LNCaP clone FGC (cell line): ENCODE measurements around the gene MAPK8IP2.

ENCODE experiments used
- DNase-seq: peaks from one replicate; pipeline ENCODE4 v3.0.0-alpha.2; 2011; ENCODE audit warnings: low read depth
- H3K4me3 ChIP-seq: 2 replicates; pipeline ENCODE4 v1.5.1; 2011; ENCODE audit warnings: mild to moderate bottlenecking, low read depth, low read length, control low read depth
- TF ChIP-seq, protein P1 (sequence below): IDR thresholded peaks from 2 replicates; pipeline ENCODE4 v1.5.1; 2012; ENCODE audit warnings: mild to moderate bottlenecking; ENCODE audit not compliant: control insufficient read depth, insufficient read depth; ENCODE audit errors: extremely low read depth

The MAPK8IP2 gene

DNA sequence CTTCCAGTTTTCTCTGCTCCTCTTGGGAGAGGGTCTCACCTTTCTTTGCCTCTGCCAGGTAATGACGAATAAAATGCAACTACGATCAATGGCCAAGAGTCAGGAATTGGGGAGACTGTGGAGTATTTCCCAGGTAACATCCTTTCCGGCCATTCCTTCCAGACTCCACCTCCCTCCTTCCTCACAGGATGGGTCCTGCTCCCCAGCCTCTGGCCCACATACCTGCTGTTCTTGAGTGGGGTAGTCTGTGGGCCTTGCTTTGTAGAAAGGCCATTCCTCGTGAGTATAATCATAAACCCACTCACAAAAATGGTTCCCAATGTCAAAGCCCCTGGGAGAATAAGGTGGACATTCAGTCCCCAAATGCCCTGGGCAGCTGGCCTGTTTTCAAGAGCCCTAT is 20.8 kb upstream of the MAPK8IP2 start:
- H3K4me3 ChIP-seq: no peak overlapping the region
- no peak for DNase-seq
- TF ChIP-seq, protein P1, sequence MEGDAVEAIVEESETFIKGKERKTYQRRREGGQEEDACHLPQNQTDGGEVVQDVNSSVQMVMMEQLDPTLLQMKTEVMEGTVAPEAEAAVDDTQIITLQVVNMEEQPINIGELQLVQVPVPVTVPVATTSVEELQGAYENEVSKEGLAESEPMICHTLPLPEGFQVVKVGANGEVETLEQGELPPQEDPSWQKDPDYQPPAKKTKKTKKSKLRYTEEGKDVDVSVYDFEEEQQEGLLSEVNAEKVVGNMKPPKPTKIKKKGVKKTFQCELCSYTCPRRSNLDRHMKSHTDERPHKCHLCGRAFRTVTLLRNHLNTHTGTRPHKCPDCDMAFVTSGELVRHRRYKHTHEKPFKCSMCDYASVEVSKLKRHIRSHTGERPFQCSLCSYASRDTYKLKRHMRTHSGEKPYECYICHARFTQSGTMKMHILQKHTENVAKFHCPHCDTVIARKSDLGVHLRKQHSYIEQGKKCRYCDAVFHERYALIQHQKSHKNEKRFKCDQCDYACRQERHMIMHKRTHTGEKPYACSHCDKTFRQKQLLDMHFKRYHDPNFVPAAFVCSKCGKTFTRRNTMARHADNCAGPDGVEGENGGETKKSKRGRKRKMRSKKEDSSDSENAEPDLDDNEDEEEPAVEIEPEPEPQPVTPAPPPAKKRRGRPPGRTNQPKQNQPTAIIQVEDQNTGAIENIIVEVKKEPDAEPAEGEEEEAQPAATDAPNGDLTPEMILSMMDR: no peak

DNA sequence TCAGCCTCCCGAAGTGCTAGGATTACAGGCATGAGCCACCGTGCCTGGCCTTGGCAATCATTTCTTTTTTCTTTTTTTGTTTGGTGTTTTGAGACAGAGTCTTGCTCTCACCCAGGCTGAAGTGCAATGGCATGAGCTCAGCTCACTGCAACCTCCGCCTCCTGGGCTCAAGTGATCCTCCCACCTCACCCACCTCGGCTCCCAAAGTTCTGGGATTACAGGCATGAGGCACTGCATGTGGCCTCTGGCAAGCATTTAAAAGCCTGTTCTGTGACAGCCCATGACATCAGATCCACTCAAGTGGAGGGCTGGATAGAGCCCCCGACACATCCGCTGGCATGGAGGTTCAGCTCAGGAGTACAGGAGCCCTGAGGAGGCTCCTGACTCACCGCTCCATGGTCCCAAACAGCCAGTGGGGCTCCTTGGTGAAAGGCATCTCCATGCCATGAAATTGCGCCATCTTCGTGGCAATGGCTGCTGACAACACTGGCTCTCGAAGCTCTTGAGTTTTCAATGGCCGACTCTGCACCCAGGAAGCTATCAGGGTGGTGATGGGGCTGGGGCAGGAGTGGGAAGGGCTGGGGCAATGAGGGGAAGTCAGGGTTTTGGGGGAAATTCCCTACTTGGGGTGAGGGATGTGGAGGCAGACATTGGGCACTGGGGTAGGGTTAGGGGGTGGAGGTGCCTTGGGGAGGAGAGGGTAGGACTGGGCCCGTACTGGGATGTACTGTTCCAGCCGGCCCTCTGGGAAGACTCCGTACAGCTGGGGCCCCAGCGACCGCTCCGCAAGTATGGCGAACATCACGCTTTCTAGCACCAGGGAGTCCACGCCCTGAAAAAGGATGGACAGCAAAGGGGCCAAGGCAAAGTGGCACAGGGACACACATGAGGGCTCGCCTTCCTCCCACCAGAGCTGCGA is 19.3 kb upstream of the MAPK8IP2 start:
- no peak for DNase-seq
- TF ChIP-seq, protein P1: no peak

DNA sequence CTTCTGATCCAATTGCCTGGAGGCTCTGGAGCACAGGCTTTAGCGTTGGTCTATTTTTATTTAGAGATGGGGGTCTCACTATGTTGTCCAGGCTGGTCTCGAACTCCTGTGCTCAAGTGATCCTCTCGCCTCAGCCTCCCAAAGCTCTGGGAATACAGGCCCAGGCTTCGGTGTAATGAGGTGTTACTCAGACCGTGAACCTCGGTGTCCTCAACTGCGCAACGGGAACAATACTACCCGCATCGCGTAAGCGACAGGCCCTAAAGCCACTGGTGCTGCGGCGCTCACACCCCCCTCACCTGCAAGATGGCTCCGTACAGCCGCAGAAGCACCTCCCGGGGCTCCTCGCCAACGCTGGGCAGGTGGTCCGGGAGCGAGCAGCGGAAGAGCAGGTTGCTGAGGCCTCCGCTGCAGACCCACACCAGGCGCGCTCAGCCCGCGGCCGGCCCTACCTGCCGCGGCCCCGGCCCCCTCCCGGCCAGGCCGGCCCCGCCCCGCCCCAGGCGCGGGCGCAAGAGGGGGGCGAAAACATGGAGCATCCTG is 18.6 kb upstream of the MAPK8IP2 start:
- H3K4me3 ChIP-seq: peak overlapping the region; percentile 76
- TF ChIP-seq, protein P1: no peak
- DNase-seq: no peak

More for the DNA sequence above, 19.3 kb upstream of the MAPK8IP2 start:
- peak overlapping the region; percentile 76 for H3K4me3 ChIP-seq

DNA sequence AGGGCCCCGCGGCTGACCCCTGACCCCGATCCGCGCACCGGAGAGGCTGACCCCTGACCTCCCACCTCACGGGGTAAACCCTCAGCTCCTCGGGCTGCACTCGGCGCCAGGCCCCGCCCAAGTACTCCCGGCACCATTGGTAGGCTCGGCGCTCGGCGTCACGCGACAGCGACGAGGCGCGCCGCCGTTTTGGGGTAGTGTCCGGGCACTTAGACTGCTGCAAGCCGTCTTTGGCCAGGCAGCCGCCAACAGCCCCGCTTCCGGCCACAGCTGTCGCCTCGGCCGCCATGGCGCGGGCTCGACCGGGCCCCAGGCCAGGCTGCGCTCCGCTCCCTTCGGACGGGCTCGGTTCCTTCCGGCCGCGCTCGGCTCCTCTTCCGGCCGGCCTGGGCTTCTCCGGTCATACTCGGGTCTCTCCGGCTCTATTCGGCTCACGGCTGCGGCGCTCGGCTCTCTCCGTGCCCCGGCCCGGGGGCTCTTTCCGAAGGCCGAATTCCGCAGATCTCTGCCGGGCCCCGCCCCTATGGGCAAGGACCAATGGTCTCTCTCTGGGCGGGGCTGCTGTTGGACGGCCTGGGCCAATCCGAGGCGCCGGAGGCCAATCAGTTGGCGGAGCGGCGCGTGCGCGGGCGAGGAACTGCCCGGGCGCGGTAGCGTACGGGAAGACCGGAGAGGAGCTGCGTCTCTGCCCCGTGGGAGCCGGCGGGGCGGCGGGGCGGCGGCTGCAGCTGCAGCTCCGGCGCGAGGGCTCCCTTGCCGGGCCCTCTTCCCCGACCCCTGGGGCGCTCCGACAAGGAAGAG is 17.9 kb upstream of the MAPK8IP2 start, which contains the start of gene CHKB:
TSS of gene CHKB (minus strand) at position 357 of the 801 bp plus-strand sequence. CDS start at position 289, 68 bp downstream.
- TF ChIP-seq, protein P1: no peak
- H3K4me3 ChIP-seq: peak within 1 kb of the TSS; percentile 76

DNA sequence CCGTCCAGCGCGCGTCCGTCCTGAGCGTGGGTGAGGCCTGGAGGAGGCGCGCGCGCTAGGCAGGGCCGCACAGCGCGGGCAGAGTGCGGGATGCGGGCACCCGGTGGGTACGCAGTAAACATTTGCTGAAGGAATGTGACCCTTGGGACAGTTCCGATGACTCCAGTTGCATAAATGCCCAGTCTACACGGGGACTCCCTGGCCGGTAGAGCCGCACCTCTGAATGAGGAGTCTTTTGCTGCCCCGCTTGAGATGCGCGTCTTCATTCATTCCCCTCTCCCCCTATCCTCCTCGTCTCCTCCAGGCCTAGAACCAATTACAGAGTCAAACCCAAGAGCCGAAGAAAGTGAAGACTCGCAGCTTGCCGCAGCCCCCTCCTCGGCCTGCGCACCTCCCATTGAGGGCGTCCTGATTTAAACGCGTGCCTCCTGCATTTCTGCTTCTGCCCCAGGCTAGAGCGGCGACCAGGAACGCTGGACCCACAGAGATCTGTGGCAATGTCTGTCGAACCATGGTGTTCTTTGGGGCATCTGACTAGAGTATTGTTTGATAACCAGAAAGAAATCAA is 17.2 kb upstream of the MAPK8IP2 start:
- no peak for DNase-seq
- peak overlapping the region; percentile 76 for H3K4me3 ChIP-seq
- TF ChIP-seq, protein P1: no peak

More for the DNA sequence above, 17.9 kb upstream of the MAPK8IP2 start, which contains the start of gene CHKB:
- peak; percentile 89 for DNase-seq
